ENCODE measurements around the gene LRGUK.
"Not testable (repeated sequence)": the region's sequence is repeated elsewhere in the genome, so short reads cannot be mapped to it uniquely, and the experiment has no call there.

The LRGUK gene, protein sequence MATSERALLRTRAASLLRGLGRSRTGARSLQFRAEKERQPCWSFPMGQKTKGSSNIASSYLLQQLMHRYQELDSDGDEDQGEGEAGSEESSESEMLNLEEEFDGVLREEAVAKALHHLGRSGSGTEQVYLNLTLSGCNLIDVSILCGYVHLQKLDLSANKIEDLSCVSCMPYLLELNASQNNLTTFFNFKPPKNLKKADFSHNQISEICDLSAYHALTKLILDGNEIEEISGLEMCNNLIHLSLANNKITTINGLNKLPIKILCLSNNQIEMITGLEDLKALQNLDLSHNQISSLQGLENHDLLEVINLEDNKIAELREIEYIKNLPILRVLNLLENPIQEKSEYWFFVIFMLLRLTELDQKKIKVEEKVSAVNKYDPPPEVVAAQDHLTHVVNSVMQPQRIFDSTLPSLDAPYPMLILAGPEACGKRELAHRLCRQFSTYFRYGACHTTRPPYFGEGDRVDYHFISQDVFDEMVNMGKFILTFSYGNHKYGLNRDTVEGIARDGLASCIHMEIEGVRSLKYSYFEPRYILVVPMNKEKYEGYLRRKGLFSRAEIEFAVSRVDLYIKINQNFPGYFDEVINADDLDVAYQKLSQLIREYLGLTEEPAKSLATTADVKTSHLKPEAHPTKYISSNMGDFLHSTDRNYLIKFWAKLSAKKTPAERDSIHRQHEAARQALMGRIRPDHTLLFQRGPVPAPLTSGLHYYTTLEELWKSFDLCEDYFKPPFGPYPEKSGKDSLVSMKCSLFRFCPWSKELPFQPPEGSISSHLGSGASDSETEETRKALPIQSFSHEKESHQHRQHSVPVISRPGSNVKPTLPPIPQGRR

DNA sequence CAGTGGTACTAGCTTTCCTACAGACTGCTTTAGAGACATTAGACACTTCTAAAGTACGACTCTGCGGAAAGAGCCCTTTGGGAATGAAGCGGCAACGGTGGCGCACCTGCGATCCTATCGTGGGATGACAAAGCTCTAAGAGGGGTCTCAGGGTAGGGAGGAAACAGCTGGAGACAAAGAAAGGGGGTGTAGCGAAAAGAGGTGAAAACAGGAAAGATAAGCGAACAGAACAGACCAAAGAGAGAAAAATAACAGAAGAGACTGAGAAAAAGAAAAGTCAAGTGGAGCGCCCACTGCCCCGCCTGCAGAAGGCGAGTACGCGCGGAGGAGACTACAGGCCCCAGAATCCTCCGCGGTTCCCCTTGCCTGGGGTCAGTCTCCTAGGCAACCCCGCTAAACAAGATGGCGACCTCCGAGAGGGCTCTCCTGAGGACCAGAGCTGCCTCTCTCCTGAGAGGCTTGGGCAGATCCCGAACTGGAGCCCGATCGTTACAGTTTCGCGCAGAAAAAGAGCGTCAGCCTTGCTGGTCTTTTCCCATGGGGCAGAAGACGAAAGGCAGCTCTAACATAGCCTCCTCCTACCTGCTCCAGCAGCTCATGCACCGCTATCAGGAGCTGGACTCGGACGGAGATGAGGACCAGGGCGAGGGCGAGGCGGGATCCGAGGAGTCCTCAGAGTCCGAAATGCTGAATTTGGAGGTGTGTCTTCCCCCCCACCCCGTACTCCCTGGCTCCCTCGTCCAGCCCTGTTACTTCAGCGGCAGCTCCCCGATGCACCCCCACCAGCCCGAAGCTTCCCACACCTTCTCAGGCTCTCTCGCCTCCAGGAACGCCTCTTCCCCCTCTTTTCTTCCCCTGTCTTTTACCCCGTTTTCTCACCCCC is at the start of gene LRGUK:
LRGUK (plus strand) TSS at position 375 of the 883 bp plus-strand sequence; CDS start at position 403, 28 bp downstream.
- peak; percentile 68 for FAIRE-seq

DNA sequence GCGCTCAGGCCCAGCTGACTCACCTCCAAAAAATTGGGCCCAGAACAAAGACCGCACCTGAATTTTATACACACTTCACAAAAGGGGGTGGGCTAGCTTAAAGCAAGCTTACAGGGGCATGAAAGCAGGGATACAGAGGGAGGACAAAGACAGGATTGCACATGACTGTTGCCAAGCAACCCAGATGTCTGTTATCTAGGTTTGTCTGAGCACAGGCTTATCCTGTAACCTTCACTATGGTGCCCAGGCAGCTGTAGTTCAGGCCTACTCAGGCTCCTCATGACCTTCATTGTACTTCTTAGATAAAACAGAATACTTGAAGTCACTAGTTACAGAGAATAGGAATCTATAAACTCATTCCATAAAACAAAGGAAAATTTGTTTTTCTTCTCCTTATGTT is 49.6 kb upstream of the LRGUK start:
- not testable (repeated sequence) for FAIRE-seq

DNA sequence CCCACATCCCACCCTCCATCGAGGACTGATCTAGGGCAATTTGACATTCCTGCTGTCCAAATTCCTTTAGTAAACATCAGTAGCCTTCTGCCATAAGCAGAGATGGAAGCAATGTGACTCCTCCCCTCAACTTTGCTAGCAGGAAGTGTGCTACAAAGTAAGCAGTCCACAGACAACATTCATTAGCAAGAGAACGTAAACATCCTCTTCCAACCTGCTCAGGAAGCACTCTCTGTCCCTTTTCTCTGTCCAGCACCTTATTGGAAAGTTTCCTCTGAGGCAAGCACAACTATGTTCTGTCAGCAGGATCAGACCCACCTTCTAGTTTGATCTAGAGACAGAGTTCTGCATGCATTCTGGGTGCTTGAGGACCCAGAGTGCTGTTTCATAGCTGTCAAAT is 48.1 kb upstream of the LRGUK start:
- FAIRE-seq = no peak

DNA sequence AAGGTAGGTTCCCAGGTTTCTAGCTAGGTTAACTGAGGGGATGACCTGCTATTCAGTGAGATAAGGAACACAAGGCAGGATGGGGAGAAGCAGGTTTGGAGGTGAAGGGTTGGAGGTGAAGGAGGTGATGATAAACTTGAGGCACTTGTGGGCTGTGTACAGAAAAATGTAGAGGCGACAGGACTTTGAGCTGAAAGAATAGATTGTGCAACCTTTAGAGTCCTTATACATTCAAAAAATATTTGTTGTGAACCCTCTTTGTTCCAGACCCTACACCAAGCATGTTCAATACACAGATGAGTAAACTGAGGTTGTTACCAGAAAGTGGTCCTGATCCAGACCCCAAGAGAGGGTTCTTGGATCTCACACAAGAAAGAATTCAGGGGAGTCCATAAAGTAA is 45.4 kb upstream of the LRGUK start:
- no peak for FAIRE-seq

DNA sequence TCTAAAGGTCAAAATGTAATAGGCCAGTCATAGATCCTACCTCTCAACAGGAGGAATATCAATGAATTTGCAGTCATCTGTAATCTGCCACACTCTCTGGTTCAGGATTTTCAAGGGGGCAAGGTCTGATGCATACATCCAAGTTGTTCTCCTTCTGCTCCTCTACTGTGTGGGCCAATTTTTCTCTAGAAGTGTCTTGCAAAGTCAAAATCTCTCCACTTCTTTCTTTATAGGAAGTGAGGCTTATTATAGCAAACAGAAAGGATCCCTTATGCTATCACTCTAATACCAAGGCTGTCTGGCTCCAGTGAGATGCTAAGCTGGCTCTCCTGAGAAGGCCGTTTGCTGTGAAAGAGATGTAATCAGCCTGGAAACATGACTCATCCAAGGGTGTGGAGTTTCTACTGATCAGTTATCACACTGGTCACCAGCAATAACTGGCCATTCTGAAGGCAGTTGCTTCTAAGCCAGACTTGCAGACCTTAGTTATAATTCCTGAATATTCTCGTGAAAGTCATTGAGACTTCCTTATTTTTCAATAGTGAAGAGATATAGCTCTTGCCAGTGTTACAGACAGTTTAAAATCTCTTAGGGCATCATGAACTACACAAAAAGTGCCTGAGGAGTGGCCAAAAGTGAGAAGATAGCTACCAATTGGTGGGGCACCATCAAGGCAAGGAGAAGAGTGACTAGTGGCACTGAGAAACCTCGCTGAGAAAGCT is 43.2 kb upstream of the LRGUK start:
- no peak for FAIRE-seq

DNA sequence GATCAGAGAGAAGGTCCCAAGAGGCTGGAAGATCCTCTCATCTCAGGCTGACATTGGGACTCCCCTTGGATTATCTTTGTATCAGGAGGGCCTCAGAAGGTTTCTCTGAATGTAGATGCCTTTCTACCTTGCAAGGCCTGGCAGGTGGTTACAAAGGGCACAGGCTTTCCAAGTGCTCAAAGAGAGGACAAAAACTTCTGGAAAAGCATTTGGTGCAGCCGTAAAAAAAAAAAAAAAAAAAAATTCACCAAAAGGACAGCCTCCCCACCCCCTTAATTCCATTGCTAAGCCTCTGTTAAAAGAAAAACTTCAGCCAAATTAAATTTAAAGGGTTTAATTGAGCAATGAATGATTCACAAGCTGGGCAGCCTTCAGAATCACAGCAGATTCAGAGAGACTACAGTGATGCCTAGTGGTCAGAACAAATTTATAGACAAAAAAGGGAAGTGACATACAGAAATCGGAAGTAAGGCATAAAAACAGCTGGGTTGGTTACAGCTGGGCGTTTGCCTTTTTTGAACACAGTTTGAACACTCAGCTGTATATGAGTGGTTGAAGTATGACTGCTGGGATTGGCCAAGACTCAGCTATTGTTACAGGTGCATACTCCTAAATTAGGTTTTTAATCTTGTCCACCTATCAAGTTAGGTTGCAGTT is 42.5 kb upstream of the LRGUK start:
- FAIRE-seq = no peak

DNA sequence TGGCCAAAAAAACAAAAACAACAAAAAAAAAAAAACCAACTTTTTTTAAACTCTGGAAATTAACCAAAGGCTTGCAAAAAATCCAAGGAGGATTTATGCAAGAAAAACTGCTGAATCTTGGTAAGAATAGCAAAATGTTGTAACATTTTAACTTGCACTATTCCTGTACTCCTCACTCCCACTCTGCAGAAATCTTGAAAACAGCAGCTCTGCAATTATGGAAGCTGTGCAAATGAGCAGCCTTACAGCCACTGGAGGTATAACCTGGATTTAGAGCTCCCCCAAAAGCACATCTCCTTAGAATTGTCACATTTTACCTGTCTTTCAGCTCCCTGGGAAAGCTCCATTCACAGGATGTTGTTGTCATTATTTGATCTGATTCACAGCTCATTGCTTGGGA is 41.8 kb upstream of the LRGUK start:
- FAIRE-seq = no peak

DNA sequence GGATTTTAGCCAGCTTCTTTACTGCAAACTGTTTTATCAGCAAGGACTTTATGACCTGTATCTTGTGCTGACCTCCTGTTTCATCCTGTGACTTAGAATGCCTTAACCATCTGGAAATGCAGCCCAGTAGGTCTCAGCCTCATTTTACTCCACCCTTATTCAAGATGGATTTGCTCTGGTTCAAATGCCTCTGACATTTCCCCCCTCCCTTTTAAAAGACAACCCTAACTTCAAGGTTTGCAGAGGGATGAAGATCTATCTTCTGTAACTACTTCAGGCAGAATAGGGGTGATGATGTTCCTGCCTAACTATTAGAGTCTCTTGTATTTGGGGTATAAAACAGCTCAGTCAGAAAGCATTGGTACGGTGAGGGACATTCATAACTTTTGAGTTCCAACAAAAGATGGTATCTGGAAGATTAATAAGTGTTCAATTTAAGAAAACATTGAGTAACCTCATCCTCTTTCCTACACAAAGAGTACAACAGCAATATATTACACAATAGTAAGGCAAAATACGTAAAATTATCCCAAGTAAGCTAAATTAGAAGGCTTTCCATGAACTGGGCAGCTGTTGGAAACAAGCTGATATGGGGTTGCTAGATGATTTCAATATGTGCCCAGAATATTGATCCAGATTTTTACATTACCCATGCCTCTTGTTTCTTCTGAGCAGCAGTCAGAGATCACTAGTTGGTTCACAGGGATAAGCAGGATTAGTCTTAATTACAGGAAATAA is 40.0 kb upstream of the LRGUK start:
- no peak for FAIRE-seq

DNA sequence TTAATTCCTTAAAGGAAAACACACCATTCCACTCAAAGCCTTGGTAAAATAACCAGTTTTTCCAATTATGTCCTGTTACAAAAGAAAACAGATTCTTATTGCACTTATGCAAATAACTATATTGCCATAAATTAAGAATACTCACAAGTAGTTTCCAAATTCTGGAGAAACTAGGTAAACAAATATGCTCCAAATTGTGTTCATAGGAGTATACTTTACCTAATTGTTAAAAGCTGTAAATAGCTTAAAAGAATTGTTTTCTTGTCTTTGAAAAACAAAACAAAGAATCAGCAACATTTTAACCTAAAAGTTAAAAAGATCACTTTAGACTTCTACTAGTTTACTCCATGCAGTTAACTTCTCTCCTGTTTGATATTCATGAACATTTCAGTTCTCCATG is 38.9 kb upstream of the LRGUK start:
- FAIRE-seq = no peak

DNA sequence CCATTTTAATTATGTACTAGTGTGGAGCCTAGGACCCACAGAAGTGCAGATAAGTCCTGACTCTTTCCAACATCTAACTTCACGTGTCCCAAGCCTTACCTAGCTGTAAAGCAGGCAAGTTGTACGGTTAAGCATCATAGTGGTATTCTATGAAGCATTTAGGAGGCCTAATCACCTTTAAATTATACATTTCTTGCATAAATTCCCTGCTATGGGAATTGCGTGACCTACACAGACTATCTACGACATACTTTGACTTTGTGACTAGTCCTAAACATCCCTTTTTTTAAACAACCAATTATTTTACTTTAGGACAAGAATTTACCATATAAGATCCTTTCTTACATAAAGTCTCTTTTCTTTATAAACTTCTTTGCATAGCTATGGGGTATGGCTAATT is 37.7 kb upstream of the LRGUK start:
- FAIRE-seq = no peak

DNA sequence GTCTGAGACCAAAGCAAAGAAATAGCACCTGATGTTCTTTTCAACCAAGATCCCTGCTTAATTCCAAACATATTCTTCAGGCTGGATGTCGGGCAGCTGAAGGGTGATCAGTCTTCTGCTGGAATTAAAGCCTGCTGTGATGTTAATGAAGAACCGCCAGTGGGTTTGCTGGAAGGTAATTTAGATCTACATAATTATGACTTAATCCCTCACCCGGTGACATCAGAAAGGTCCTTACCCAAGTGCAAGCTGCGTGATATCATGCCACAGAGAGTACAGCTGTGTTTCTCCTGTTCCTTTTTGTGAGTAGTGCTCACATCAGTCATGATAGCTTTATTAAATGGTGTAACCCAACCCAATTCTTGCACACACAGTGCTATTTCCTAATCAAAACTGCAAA is 29.1 kb upstream of the LRGUK start:
- no peak for FAIRE-seq

DNA sequence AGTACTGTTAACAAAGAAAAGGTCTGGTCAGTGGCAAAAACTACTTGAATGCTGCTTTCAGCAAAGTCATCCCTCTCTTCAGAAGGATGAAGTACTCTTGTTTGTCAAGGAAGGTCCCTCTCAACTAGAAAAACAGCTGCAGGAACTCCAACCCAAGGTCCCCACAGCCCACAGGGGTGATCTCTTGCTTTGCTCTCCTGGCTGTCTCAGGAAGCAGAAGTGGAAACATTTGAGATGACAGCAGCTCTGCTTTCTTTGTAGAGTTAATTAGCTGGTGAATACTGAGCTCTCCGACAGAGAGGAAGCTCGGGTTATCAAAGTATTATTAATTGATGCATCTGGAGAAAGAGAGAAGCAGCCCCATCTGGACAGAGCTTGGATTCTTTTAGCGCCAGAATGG is 25.4 kb upstream of the LRGUK start:
- FAIRE-seq = no peak

DNA sequence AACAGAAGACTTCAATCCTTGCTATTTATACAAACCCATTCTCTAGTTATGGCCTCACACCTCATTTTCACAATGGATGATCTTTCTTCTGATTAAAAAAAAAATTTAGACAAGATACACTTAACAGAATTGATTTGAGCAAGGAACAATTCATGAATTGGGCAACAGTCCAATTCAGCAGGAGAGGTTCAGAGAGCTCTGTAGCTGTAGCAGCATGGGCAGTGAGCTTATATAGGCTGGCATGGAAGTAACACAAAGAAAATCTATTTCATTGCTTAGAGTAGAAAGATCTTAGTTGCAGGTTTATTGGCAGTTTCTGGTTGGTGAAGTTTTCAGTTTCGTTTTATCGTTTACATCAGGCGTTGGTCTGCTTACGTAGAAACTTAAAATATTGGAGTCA is 23.0 kb upstream of the LRGUK start:
- FAIRE-seq = no peak

DNA sequence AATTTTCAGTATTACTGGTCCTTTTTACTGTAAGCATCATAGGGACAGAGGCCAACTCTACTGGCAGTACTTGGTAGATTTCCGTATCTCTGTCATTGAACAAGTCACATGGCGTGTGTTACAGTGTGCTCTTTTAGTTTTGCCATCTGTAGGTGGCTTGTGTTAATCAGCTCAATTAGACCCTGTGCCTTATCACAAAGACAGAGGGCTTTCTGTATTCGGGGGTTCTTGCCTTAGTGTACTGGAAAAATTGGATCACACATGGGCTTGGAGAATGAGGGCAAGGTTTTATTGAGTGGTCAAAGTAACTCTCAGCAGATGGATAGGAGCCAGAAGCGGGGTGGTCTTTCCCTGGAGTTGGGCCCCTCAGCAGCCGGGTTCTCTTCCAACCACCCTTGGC is 21.3 kb upstream of the LRGUK start:
- FAIRE-seq = no peak

DNA sequence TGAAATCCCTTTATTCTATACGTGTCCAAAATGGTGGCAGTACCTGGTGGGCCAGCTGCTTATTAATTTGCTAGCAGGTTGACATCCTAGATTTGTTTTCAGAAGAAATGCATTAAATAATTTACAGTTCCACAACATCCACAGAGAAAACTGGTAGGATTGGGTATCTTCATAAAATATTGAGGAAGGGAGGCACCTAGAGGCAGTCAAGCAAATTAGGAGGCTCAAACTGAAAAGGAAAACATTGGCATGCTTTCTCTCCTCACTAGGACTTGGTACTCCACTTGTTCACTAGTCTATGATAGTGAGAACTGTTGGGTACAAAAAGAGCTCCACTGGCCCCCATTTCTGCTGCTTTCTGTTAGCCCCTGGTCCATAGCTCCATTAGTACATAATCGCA is 18.3 kb upstream of the LRGUK start:
- no peak for FAIRE-seq

DNA sequence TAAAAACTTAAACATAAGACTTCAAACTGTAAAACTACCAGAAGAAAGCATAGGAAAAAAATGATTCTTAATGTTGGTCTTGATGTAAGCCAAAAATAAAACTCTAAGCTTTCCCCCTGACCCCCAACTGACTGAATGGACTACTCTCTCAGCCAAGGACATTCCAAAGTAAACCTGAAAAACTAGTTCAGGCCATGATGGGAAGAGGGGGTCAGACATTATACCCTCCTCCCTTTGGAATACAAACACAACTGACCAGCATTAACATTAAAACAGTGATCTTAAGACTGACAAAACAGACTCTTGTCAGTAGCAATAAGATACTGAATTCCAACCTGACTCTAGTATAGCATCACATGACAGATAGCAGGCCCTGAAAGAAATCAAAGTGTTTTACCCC is 13.5 kb upstream of the LRGUK start:
- no peak for FAIRE-seq

DNA sequence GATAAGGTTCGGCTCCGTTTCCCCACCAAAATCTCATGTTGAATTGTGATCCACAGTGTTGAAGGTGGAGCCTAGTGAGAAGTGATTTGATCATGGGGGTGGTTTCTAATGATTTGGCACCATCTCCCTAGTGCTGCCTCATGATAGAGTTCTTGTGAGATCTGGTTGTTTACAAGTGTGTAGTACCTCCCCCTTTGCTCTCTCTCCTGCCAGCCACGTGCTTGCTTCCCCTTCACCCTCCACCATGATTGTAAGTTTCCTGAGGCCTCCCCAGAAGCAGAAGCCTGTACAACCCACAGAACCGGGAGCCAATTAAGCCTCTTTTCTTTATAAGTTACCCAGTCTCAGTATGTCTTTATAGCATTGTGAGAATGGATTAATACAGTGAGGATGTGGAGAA is 12.1 kb upstream of the LRGUK start:
- no peak for FAIRE-seq

DNA sequence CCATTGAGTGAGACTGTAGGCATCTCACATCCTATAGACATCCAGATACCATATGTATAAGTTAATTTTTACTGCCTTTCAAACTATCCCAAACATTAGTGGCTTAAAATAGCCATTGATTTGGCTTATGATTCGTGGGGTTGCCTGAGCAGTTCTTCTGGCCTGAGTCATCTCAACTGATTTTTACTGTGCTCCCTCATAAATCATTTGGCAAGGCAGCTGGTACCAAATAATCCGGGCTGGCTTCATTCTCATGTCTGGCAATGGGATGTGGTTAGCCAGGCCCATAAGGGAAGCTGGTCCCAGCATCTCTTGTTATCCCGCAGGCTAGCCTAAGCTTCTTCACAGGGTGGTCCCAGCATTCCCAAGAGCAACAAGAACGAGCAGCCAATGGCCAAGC is 6.7 kb upstream of the LRGUK start:
- FAIRE-seq = no peak

DNA sequence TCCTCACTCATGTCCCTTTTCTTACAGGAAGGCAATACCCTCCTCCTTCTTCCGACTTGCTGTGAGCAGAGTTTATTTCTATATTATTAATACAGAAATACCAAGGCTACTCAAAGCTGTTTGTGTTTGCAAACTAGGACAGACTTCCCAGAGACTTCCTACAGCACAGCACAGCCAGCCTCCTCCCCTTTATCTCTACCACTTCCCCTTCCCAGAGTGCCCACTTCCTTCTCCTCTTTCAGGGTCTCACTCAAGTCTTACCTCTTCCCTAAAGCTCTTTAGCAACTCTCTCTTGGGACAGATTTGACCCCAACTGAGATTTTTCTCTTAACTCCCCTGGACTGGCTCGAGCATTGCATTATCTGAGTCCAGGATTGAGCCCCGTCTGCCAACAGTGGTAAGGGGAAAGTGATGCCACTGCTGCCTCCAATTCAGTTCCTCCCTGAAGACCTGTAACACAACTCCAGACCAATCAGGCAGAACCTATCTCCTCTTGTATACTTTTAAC is 5.5 kb upstream of the LRGUK start:
- FAIRE-seq = no peak

DNA sequence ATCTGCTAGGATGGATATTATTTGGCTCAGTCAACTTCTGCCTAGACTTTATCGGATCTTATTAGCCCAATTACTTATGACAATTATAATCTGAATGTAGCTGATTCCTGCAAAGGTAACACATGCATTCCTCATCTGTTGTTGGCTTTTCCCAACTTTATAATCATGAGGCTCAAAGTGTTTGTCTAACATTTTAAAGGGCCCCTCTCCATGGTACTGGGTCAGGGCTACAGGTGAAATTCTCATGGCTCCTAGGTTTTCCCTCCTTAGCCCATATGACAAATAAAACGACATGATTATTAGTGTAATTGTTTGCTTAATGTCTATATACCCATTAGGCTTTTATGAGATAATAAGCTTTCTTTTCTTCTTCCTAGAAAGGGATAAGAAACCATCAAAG is 4.2 kb upstream of the LRGUK start:
- FAIRE-seq = no peak

DNA sequence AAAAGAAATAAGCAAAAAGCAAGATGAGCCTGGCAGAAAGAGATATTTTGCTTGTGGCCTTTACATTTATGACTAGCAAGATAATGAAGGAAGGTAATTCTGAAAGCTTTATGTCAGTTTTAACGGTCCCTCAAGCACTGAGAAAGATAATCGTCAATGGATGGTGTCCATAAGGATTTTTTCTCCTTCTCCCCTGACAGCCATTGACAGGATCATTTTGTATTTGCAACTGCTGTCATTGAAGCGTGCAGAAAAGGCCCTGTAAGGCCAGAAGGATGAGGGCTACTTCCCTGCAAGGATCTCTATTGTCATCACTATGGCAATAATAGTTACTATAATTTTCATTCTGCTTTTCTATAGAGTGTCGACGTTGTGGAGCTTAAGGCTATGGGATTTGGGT is 994 bp upstream of the LRGUK start:
- no peak for FAIRE-seq

All from G401.6 (cell line).